OCI-LY1 (cell line): ENCODE results near the gene AAR2.
A peak's percentile ranks its signal among the peaks of the same experiment; 100 is the strongest.

Experiments used
- H2AFZ ChIP-seq: fragments of 200-600 bp; sonication (generic), shearing (Covaris generic); 2 replicates; pipeline ENCODE4 v1.6.0; 2014; ENCODE audit warnings: antibody characterized with exemption, mild to moderate bottlenecking, low read length
- H3F3A ChIP-seq: fragments of 200-600 bp; sonication (generic), shearing (Covaris generic); 2 replicates; pipeline ENCODE4 v1.6.0; 2014; ENCODE audit warnings: mild to moderate bottlenecking, antibody characterized with exemption, low read length, moderate library complexity; ENCODE audit not compliant: insufficient read depth
- H3K27ac ChIP-seq: fragments of 200-600 bp; sonication (generic); 2 replicates; pipeline ENCODE4 v1.5.1; 2014; ENCODE audit warnings: low read length, mixed run types, mild to moderate bottlenecking, low read depth; ENCODE audit not compliant: poor library complexity, severe bottlenecking
- H3K27me3 ChIP-seq: fragments of 200-600 bp; sonication (generic); 2 replicates; pipeline ENCODE4 v1.6.0; 2014; ENCODE audit warnings: antibody characterized with exemption, mild to moderate bottlenecking, low read length, moderate library complexity; ENCODE audit not compliant: insufficient read depth
- H3K36me3 ChIP-seq: fragments of 200-600 bp; sonication (generic); 2 replicates; pipeline ENCODE4 v1.6.1; 2014; ENCODE audit warnings: mild to moderate bottlenecking, antibody characterized with exemption, low read length, moderate library complexity, mixed read lengths; ENCODE audit not compliant: insufficient read depth
- H3K4me1 ChIP-seq: fragments of 200-600 bp; sonication (generic); 2 replicates; pipeline ENCODE4 v1.5.1; 2014; ENCODE audit warnings: mild to moderate bottlenecking, low read length, moderate library complexity; ENCODE audit not compliant: insufficient read depth, severe bottlenecking
- H3K4me2 ChIP-seq: fragments of 200-600 bp; sonication (generic), shearing (Covaris generic); 2 replicates; pipeline ENCODE4 v1.6.1; 2014; ENCODE audit warnings: low read length
- H3K4me3 ChIP-seq: fragments of 200-600 bp; sonication (generic); 2 replicates; pipeline ENCODE4 v1.5.1; 2014; ENCODE audit warnings: low read length, low read depth, mild to moderate bottlenecking, mixed read lengths; ENCODE audit not compliant: poor library complexity, severe bottlenecking
- H3K79me2 ChIP-seq: fragments of 200-600 bp; shearing (Covaris generic); 2 replicates; pipeline ENCODE4 v1.6.1; 2016; ENCODE audit warnings: mixed run types, low read length, mixed read lengths; ENCODE audit not compliant: insufficient read depth
- H3K9ac ChIP-seq: fragments of 200-600 bp; sonication (generic), shearing (Covaris generic); 2 replicates; pipeline ENCODE4 v1.6.1; 2014; ENCODE audit warnings: mild to moderate bottlenecking, low read length, mixed read lengths
- H3K9me2 ChIP-seq: fragments of 200-600 bp; sonication (generic), shearing (Covaris generic); 2 replicates; pipeline ENCODE4 v1.6.1; 2014; ENCODE audit warnings: low read depth, mild to moderate bottlenecking, low read length, mixed read lengths
- H3K9me3 ChIP-seq: fragments of 200-600 bp; shearing (Covaris generic); 2 replicates; pipeline ENCODE4 v1.6.1; 2014; ENCODE audit warnings: low read length, mixed read lengths
- H4K20me1 ChIP-seq: fragments of 200-600 bp; sonication (generic), shearing (Covaris generic); 2 replicates; pipeline ENCODE4 v1.6.0; 2016; ENCODE audit warnings: mild to moderate bottlenecking, low read length; ENCODE audit not compliant: insufficient read depth
- CTCF ChIP-seq: fragments of 200-600 bp; sonication (generic), shearing (Covaris generic); IDR thresholded peaks from 2 replicates; pipeline ENCODE4 v1.5.1; 2017; ENCODE audit warnings: mild to moderate bottlenecking, antibody characterized with exemption, low read length, moderate library complexity, mixed read lengths
- EZH2 ChIP-seq: fragments of 200-600 bp; sonication (generic), shearing (Covaris generic); IDR thresholded peaks from 2 replicates; pipeline ENCODE4 v1.8.0; 2017; ENCODE audit warnings: borderline replicate concordance, mixed run types, mild to moderate bottlenecking, antibody characterized with exemption, low read length, moderate library complexity, mixed read lengths

Gene AAR2

GRCh38 chr20:36235892-36236785 is at the start of gene AAR2:
Gene AAR2, plus strand, starts transcription at chr20:36236478. Its CDS starts 3,391 bp downstream, at chr20:36239869.
- Histone ChIP-seq H3K4me3 (peak within 1 kb of the TSS; percentile 74), H3K27ac (no peak within 1 kb of the TSS), H3K9me2 (no peaks in the 10 kb centered on the region), H3K79me2 (peaks cover 24% of the 10 kb centered on the region), H3F3A (no peaks in the 10 kb centered on the region), H3K9me3 (no peaks in the 10 kb centered on the region), H3K36me3 (peaks cover 22% of the 10 kb centered on the region), H3K27me3 (no peaks in the 10 kb centered on the region), H2AFZ (peak within 1 kb of the TSS; percentile 97), H3K9ac (peak within 1 kb of the TSS; percentile 83), H3K4me1 (peaks cover 12% of the 10 kb centered on the region), H4K20me1 (no peaks in the 10 kb centered on the region), H3K4me2 (peak within 1 kb of the TSS; percentile 90)
- no peak for TF ChIP-seq CTCF

GRCh38 chr20:36193977-36194712 is 42.1 kb upstream of the AAR2 start:
- H3K9me2 ChIP-seq, result no peaks in the 10 kb centered on the region
- H3K27me3 ChIP-seq, result 0 out of 2 replicates have a peak, but pooled peaks cover 19% of the 10 kb centered on the region
- no peak overlapping the region for H3K4me3 ChIP-seq
- TF ChIP-seq EZH2 (no peak), CTCF (no peak)
- H3K4me2 ChIP-seq, result no peak overlapping the region
- H3K36me3 ChIP-seq, result no peaks in the 10 kb centered on the region
- no peaks in the 10 kb centered on the region for H3K9me3 ChIP-seq
- H2AFZ ChIP-seq, result no peak overlapping the region
- H3F3A ChIP-seq, result no peaks in the 10 kb centered on the region
- no peaks in the 10 kb centered on the region for H4K20me1 ChIP-seq
- H3K27ac ChIP-seq, result no peak overlapping the region
- no peaks in the 10 kb centered on the region for H3K4me1 ChIP-seq
- no peak overlapping the region for H3K9ac ChIP-seq
- H3K79me2 ChIP-seq, result no peaks in the 10 kb centered on the region

GRCh38 chr20:36196676-36197075 is 39.6 kb upstream of the AAR2 start:
- no peaks in the 10 kb centered on the region for H3K9me2 ChIP-seq
- no peaks in the 10 kb centered on the region for H3F3A ChIP-seq
- H4K20me1 ChIP-seq, result no peaks in the 10 kb centered on the region
- no peak for TF ChIP-seq EZH2
- TF ChIP-seq CTCF, result no peak
- H2AFZ ChIP-seq, result no peak overlapping the region
- no peak overlapping the region for H3K27ac ChIP-seq
- H3K9me3 ChIP-seq, result no peaks in the 10 kb centered on the region
- H3K4me3 ChIP-seq, result no peak overlapping the region
- no peak overlapping the region for H3K4me2 ChIP-seq
- H3K27me3 ChIP-seq, result 0 out of 2 replicates have a peak, but pooled peaks cover 16% of the 10 kb centered on the region
- no peaks in the 10 kb centered on the region for H3K79me2 ChIP-seq
- no peaks in the 10 kb centered on the region for H3K36me3 ChIP-seq
- H3K4me1 ChIP-seq, result no peaks in the 10 kb centered on the region
- H3K9ac ChIP-seq, result no peak overlapping the region
